Sigmoid colon (tissue), 4 donors: ENCODE measurements around the gene CHDH.

Source experiments
- CTCF ChIP-seq, 4 experiments: fragments of 450-650 bp in 3 of 4; fragments of 200-600 bp in 1 of 4; IDR thresholded peaks; one replicate each; pipeline ENCODE4 v1.5.1; 2016 to 2019; ENCODE audit warnings: antibody characterized with exemption in 4 of 4, mild to moderate bottlenecking in 3 of 4, moderate library complexity in 2 of 4
- EP300 ChIP-seq, 4 donors: sonication (generic); formaldehyde crosslinking; IDR thresholded peaks; one replicate each; pipeline ENCODE4 v1.6.1; 2017; ENCODE audit warnings: antibody characterized with exemption in 4 of 4
- POLR2A ChIP-seq, 2 donors: fragments of 450-650 bp; IDR thresholded peaks; one replicate each; pipeline ENCODE4 v1.6.1; 2016; ENCODE audit warnings: antibody characterized with exemption in 2 of 2, mild to moderate bottlenecking in 2 of 2, moderate library complexity in 2 of 2

- TF ChIP-seq CTCF (IDR thresholded peaks at IDR 0.05) (no peak), POLR2A (IDR thresholded peaks at IDR 0.05) (no peak), EP300 (IDR thresholded peaks at IDR 0.05) (no peak)
These were observed 23.9 kb downstream of the CHDH start for GRCh38 chr3:53822331-53822741.
